Esophagus muscularis mucosa (tissue), 3 donors: ENCODE measurements around the gene PPP6R1.

Experiments
- CTCF ChIP-seq, 3 experiments: fragments of 200-600 bp in 2 of 3; fragments of 450-650 bp in 1 of 3; sonication (generic) in 2 of 3; IDR thresholded peaks; one replicate each; pipeline ENCODE4 v1.5.1; 2017 to 2019; ENCODE audit warnings: antibody characterized with exemption in 3 of 3, mild to moderate bottlenecking in 2 of 3, moderate library complexity in 1 of 3
- POLR2A ChIP-seq: fragments of 450-650 bp; IDR thresholded peaks from one replicate; pipeline ENCODE4 v1.6.1; 2017; ENCODE audit warnings: antibody characterized with exemption, moderate library complexity, mild to moderate bottlenecking, low read depth
- POLR2AphosphoS5 ChIP-seq, 2 donors: sonication (generic); formaldehyde crosslinking; IDR thresholded peaks; one replicate each; pipeline ENCODE4 v1.6.1; 2017; ENCODE audit warnings: antibody characterized with exemption in 2 of 2

DNA sequence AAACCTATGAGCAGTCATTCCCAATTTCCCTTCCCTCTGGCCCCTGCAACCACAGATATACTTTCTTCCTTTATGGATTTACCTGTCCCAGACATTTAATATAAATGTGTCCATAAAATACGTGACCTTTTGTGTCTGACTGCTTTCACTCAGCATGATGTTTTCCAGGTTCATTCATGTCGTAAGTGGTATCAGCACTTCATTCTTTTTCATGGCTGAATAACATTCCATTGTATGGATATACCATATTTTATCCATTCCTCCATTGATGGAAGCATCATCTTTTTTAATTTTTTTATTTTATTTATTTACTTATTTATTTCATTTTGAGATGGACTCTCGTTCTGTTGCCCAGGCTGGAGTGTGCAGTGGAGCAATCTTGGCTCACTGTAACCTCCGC is 8.0 kb upstream of the PPP6R1 start:
- TF ChIP-seq POLR2A (no peak), CTCF (IDR thresholded peaks at IDR 0.05) (no peak), POLR2AphosphoS5 (IDR thresholded peaks at IDR 0.05) (no peak)
